ENCODE data around the gene MAP4K5. TPM values are rescaled to one million over a fixed set of nuclear protein-coding genes. Genes with fewer than 3 reads are reported as not detected.
A peak's percentile ranks its signal among the peaks of the same experiment; 100 is the strongest.

MAP4K5 gene
- polyA plus RNA-seq, 1 donor (not counting 4 experiments of a cell fraction or from before 2014, with no cell fraction given): 25.8 TPM

DNA sequence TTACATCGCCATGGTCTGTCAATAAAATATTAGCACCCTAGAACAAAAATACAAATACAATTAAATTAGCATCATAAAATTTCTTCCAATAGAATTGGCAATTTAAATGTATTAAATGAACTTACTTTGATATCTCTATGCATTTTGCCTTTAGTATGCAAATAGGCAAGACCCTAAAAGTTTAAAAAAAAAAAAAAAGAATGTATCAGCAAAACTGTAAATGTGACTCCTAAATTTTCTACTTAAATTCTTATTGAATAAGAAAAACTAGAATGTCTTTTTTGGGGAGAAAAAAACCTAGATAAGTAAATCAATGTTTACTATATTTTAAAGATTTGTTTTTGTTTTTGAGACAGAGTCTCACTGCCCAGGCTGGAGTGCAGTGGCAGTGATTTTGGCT is 56.2 kb downstream of the MAP4K5 start:
- no peaks in the 10 kb centered on the region for H3K4me1 ChIP-seq (ENCODE audit: control insufficient read depth, extremely low read depth, insufficient read depth, low read length)
- H4K20me1 ChIP-seq (ENCODE audit: control insufficient read depth, extremely low read depth, insufficient read depth, low read length): no peaks in the 10 kb centered on the region
- DNase-seq (ENCODE audit: low read depth, low spot score) (no peak), FAIRE-seq (no peak)
- H3K27ac ChIP-seq (ENCODE audit: control insufficient read depth, insufficient read depth, low read length): no peak overlapping the region
- H2AFZ ChIP-seq (ENCODE audit: control insufficient read depth, low read length): no peak overlapping the region
- peaks cover 13 to 14% of the 10 kb centered on the region in 2 experiments for H3K36me3 ChIP-seq (ENCODE audit: control insufficient read depth in 2 of 2, extremely low read depth in 1 of 2, insufficient read depth in 2 of 2, low read length in 2 of 2)
- H3K4me3 ChIP-seq (ENCODE audit: control insufficient read depth in 2 of 3, extremely low read depth in 1 of 3, insufficient read depth in 2 of 3, low read depth in 1 of 3, low read length in 3 of 3): no peak overlapping the region
- no peaks in the 10 kb centered on the region for H3K27me3 ChIP-seq (ENCODE audit: control insufficient read depth, extremely low read depth, insufficient read depth, low read length)
- H3K4me2 ChIP-seq (ENCODE audit: control insufficient read depth, extremely low read depth, insufficient read depth, low read depth, low read length): no peak overlapping the region
- peaks cover 8% of the 10 kb centered on the region for H3K9me3 ChIP-seq (ENCODE audit: control insufficient read depth, low read depth, low read length)
- no peaks in the 10 kb centered on the region for H3K79me2 ChIP-seq (ENCODE audit: control insufficient read depth, insufficient read depth, low read length)
- dilution Hi-C loops (cut with MboI; ENCODE audit: extremely low pct_ligation_motif_present, low sequenced_read_pairs): no loop called here
- no peaks in the 10 kb centered on the region for H3K9me1 ChIP-seq (ENCODE audit: control insufficient read depth, extremely low read depth, insufficient read depth, low read length)
- H3K9ac ChIP-seq (ENCODE audit: control insufficient read depth, extremely low read depth, insufficient read depth, low read length): no peak overlapping the region
- no peak for TF ChIP-seq CTCF (optimal IDR thresholded peaks at IDR 0.05 in 1 of 3, IDR thresholded peaks at IDR 0.05 in 1 of 3, conservative IDR thresholded peaks at IDR 0.05 in 1 of 3; ENCODE audit: extremely low read depth in 1 of 3, insufficient read depth in 2 of 3, low read length in 3 of 3)
- no peak for TF ChIP-seq EZH2 (IDR thresholded peaks at IDR 0.05; ENCODE audit: low read length)

DNA sequence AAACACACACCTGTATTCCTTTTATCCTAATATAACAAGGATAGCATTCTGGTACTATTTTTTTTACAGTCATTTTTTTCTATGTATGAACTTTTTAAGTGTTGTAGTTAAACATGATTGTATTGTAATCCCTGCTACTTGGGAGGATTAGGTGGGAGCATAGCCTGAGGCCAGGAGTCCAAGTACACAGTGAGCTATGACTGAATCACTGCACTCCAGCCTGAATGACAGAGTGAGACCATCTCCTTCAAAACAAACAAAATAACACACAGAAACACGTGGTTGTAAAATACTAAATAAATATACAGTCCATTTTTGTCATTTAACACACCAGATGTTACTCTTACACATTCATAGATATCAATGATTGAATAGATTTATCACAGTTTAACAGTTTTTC is 56.9 kb downstream of the MAP4K5 start:
- dilution Hi-C loops (cut with MboI; ENCODE audit: extremely low pct_ligation_motif_present, low sequenced_read_pairs): no loop called here
- peaks cover 13 to 14% of the 10 kb centered on the region in 2 experiments for H3K36me3 ChIP-seq (ENCODE audit: control insufficient read depth in 2 of 2, extremely low read depth in 1 of 2, insufficient read depth in 2 of 2, low read length in 2 of 2)
- H3K4me2 ChIP-seq (ENCODE audit: control insufficient read depth, extremely low read depth, insufficient read depth, low read depth, low read length): no peak overlapping the region
- H3K27me3 ChIP-seq (ENCODE audit: control insufficient read depth, extremely low read depth, insufficient read depth, low read length): no peaks in the 10 kb centered on the region
- H4K20me1 ChIP-seq (ENCODE audit: control insufficient read depth, extremely low read depth, insufficient read depth, low read length): no peaks in the 10 kb centered on the region
- FAIRE-seq: peak; percentile 44
- no peak for TF ChIP-seq CTCF (optimal IDR thresholded peaks at IDR 0.05 in 1 of 3, IDR thresholded peaks at IDR 0.05 in 1 of 3, conservative IDR thresholded peaks at IDR 0.05 in 1 of 3; ENCODE audit: extremely low read depth in 1 of 3, insufficient read depth in 2 of 3, low read length in 3 of 3)
- TF ChIP-seq EZH2 (IDR thresholded peaks at IDR 0.05; ENCODE audit: low read length): no peak
- no peaks in the 10 kb centered on the region for H3K79me2 ChIP-seq (ENCODE audit: control insufficient read depth, insufficient read depth, low read length)
- H3K27ac ChIP-seq (ENCODE audit: control insufficient read depth, insufficient read depth, low read length): no peak overlapping the region
- no peaks in the 10 kb centered on the region for H3K4me1 ChIP-seq (ENCODE audit: control insufficient read depth, extremely low read depth, insufficient read depth, low read length)
- H2AFZ ChIP-seq (ENCODE audit: control insufficient read depth, low read length): no peak overlapping the region
- no peak for DNase-seq (ENCODE audit: low read depth, low spot score)
- H3K9me1 ChIP-seq (ENCODE audit: control insufficient read depth, extremely low read depth, insufficient read depth, low read length): no peaks in the 10 kb centered on the region
- no peak overlapping the region for H3K9ac ChIP-seq (ENCODE audit: control insufficient read depth, extremely low read depth, insufficient read depth, low read length)
- peaks cover 8% of the 10 kb centered on the region for H3K9me3 ChIP-seq (ENCODE audit: control insufficient read depth, low read depth, low read length)
- no peak overlapping the region for H3K4me3 ChIP-seq (ENCODE audit: control insufficient read depth in 2 of 3, extremely low read depth in 1 of 3, insufficient read depth in 2 of 3, low read depth in 1 of 3, low read length in 3 of 3)

All from keratinocyte (primary cell).